Fibroblast of gingiva (primary cell): Measurements from ENCODE around the gene TPSAB1.
"Not testable (repeated sequence)": the region's sequence is repeated elsewhere in the genome, so short reads cannot be mapped to it uniquely, and the experiment has no call there.

ENCODE experiments used
- DNase-seq: peaks from one replicate; pipeline ENCODE4 v3.0.0-alpha.2; 2011; ENCODE audit warnings: low read depth

TPSAB1 gene

DNA sequence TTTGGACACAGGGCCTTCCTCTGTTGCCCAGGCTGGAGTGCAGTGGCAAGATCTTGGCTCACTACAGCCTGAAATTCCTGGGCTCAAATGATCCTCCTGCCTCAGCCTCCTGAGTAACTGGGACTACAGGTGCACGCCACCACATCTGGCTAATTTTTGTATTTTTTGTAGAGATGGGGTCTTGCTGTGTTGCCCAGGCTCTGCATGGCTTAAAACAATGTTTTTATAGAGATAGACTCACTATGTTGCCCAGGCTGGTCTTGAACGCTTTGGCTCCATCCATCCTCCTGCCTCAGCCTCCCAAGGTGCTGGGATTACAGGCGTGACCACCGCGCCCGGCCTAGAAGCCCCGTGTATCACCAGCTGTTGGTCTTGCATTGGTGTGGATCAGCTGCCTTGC, 28.9 kb downstream of the TPSAB1 start:
- DNase-seq, result not testable (repeated sequence)

DNA sequence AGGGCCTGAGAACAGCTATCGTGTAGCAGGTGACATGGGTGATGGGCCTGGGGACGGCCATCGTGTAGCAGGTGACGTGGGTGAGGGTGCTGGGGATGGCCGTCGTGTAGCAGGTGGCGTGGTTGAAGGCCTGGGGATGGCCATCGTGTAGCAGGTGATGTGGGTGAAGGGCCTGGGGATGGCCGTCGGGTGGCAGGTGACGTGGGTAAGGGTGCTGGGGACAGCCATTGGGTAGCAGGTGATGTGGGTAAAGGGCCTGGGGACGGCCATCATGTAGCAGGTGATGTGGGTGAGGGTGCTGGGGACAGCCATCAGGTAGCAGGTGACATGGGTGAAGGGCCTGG, 30.8 kb downstream of the TPSAB1 start:
- no peak for DNase-seq

DNA sequence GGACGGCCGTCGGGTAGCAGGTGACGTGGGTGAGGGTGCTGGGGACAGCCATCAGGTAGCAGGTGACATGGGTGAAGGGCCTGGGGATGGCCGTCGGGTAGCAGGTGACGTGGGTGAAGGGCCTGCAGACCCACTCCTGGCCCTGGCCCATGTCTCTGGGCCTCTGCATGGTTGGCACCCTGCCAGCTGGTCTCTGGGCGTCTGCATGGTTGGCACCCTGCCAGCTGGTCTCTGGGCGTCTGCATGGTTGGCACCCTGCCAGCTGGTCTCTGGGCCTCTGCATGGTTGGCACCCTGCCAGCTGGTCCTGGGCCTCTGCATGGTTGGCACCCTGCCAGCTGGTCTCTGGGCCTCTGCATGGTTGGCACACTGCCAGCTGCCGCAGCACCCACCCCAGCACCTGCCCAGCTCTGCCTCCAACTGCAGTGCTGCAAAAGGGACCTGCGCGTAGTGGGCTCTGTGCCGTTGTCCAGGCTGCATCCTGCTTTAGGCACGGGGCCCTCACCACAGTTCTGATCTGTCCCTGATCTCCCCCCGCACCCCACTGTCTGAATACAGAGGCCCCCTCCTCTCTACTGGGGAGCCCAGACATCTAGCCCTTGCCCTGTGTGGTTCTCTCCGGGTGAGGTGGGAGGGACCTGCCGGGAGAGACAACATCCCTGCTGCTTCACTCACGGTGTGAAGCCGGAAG, 31.4 kb downstream of the TPSAB1 start:
- not testable (repeated sequence) for DNase-seq

DNA sequence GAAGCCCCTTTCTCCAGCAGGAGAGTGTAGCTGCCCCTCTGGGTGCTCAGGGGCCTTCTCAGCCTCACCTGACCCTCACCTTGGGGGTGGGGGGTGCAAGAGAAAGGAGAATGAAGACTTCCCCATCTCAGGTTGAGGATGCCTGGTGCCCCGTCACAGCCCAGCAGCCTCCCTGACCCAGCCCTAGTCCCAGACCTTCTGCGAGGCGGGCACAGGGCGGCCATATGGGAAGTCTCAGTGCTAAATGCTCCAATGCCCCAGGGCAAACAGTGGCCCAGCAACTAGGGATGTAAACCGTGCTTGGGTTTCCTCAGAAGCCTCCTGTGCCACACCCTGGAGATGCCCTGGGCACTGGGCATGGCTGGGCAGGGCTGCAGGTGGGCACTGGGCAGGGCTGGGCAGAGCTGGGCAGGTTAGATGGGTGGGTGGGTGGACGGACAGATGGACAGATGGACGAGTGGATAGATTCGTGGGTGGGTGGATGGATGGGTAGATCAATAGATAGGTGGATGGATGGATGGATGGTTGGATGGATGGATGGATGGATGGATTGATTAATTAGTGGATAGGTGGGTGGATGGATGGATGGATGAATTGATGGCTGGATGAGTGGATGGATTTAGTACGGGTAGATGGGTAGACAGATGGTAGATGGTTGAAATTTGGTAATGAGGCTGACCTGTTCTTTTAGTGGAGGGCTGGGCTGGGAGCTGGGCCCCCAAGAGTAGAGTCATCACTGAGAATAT, 32.1 kb downstream of the TPSAB1 start:
- no peak for DNase-seq

DNA sequence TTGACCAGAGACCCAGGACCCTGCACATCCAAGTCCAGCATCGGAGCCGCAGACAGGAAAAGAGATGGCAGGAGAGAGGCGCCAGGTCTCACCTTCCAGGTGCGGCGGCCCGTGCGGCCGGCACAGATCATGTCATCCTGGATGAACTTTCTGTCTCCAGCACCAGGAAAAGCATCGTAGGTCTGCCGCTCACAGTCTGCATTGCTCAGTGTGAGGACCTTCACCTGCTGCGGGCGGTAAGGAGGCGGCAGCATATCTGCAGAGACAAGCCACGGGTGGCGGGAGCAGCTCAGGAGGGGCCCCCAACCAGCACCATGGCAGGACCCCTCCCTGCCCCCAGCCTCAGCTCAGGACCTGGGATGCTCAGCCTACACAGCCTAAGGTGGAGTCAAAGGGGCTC, 33.3 kb downstream of the TPSAB1 start:
- no peak for DNase-seq

DNA sequence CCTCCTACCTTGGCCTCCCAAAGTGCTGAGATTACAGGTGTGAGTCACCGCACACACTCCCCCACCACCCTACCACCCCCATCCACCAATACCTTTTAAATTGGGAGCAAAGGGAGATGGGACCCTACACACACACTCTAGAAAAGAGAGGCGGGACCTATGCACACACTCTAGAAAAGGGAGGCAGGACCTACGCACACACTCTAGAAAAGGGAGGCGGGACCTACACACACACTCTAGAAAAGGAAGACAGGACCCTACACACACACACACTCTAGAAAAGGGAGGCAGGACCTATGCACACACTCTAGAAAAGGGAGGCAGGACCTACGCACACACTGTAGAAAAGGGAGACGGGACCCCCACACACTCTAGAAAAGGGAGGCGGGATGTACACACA, 34.3 kb downstream of the TPSAB1 start:
- DNase-seq, result no peak

DNA sequence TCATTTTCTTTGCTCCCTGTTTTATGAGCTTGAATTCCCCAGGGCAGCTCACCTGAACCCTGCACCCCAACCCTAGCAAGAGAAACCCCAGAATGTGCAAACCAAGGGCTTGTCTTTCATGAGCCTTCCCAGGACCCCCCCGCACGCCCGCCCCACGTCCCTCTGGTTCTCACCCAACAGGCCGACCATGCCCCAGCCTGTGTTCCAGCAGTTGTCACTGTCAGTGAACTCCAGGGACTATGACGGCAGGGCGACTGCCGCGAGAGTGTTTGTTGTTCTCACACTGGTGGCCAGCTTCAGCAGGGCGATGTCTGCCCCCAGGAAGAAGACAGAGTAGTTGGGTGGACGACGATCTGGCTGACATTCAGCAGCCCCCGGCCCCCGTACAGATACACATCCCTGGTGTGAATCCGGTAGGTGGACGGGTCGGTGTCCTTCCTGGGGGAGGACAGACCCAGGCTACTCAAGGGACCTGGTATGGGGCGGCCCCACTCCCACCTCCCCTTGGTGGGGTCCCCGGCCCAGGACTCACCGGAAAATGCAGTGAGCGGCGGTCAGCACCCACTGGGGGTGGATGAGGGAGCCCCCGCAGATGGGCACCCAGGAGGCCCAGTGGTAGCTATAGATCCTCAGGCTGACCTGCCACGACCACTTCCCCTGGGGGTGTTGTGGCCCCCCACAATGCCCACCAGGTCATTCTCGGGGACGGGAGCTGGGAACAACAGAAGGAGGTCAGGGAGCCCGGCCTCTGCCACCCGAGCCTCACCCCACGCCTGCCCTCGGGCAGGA, 35.5 kb downstream of the TPSAB1 start:
- no peak for DNase-seq

DNA sequence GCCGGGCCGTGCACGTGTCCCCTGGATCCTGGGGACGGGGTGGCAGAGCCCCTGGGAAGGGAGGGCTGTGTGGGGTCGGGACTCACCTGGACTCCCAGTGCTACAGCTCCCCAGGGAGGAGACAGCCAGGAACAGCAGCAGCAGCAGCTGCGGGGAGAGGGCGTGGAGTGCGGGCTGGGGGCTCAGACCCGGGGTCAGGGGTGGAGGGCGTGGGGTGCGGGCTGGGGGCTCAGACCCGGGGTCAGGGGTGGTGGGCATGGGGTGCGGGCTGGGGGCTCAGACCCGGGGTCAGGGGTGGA, 36.0 kb downstream of the TPSAB1 start:
- no peak for DNase-seq

DNA sequence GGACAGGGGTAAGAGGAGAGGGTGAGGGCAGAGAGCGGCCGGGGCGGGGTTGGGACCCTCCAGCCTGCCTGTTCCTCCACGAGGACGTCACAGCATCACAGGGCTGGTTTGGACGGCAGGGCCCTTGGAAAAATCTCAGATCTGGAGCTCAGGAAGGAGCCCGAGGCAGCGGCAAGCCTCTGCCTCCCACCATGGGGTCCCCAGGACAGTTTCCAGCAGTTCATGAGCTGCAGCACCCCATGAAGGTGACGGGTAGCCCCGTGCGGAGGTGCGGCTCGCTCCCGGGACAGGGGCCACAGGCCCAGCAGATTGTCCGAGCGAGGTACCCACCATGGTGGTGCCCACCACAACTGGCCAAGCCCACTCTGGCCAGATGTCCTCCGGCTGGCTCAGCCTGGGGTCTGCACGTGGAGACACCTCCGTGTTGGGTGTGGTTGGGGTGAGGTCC, 36.7 kb downstream of the TPSAB1 start:
- no peak for DNase-seq

DNA sequence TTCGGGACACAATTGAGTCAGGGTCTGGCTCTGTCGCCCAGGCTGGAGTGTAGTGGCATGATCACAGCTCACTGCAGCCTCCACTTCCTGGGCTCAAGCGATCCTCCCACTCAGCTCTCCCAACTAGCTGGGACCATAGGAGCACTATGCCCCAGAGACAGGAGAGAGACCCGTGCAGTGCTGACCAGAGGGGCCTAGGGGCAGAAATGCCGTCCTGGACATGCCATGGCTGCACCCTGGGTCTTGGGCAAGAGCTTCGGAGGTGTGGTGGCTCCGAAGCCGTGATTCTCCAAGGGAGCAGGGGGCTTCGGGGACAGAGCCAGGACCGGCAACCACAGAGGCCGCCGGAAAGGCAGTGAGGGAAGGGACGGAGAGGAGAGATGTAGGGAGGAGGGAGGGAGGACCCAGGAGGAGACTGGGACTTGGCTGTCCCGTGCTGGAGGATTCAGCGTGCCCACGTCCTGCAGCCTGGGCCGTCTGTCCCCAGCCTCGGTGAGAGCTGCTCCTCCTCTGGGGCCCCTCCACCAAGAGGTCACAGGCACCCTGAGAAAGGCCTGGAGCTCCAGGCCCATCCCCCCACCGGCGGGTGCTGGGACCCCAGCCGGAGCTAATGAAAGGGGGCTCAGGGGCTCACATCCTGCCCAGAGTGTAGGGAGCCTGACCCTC, 37.2 kb downstream of the TPSAB1 start:
- no peak for DNase-seq

DNA sequence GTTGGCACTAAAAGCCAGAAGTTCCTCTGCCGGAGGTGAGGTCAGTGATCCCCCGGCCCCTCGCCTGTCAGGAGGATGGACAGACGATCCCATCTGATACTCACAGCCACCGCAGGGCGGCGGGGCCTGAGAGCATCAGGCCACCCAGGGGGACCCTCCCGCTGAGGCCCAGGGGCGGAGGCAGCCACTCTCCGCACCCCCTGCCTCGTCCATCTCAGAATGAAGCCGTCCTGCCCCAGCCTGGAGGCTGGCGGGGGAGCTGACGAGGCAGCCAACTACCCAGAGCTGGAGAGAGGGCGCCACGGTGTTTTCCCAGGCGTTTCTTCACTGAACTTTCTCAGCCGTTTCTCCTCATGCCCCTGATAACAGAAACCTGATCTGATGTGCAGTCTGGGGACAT, 38.0 kb downstream of the TPSAB1 start:
- DNase-seq, result no peak

DNA sequence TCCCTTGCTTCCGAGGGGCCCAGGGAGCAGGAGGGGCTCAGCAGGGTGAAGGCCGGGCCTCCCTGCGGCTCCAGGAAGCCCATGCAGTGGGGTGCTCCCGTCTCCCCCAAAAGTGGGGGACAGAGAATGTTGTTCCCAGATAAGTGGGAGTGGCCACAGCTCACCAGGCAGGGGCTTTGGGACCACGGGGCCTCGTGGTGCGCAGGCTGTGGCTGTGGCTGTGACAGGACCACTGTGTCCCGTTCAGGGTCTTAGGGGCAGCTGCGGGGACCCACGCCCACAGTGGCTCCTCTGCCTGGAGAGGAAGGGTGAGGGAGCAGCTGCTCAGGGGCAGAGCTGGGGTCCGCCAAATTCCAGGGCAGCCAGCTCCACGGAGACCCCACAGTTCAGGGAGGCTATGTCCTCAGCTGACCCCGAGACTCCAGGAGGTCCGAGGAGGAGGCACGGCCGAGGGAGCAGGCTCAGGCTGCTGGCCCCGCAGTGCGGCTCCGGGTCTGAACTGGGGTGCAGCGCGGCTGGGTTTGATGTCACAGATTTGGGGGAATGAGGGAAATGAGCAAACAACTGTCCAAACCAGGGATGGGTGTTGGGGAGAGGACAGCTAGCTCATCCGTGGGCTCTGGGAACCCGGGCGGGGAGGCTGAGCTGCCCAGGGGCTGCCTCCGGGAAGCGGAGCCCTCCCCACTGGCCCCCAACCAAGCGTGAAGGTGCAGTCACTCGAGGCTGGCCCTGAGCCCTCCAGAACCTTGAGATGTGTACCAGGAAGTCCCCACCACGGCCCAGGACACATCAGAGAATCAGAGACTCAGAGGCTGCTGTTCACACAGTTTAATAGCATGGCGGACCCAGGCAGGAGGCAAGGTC, 38.8 kb downstream of the TPSAB1 start:
- DNase-seq, result no peak

DNA sequence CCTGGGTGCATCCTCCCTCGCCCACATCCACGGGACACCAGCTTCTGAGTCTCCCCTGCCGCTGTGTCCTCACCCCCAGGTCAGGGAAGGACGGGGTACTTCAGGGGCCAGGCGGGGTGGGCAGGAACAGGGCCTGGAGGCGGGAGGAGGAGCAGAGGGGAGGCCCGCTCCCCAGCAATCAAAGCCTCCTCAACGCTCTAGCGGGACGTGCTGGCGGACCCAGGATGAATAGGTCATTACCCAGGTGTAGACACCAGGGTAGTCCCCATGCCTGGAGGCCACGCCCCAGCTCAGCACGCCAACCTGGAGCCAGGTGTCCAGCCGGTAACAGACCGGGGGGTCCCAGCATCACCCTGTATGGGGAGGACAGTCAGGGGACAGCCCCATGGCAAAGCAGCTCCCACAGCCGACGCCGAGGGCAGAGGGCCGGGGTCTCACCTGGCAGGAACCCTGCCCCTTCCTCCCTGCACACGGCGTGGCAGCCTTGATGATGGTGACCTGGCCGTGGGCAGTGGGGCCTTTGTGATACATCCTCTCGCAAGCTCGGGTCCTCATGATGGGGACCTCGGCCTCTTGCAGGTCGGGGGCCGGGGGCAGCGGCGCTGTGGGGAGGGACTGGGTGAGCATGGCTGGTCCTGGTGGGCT, 39.6 kb downstream of the TPSAB1 start:
- DNase-seq, result no peak

DNA sequence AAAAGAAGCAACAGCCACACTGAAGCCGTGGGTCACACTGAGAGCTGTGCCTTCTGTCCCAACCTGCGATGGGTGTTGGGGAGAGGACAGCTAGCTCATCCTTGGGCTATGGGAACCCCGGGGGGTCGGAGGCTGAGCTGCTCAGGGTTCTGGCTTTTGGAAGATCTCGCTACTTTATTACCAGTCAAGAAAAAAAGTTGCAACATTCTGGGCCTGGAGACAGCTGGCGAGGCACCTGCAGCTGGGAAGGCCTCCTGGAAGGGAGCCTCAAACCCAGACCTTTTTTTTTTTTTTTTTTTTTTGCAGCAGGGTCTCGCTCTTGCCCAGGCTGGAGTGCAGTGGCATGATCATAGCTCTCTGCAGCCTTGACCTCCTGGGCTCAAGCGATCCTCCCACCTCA, 40.3 kb downstream of the TPSAB1 start:
- DNase-seq, result no peak

DNA sequence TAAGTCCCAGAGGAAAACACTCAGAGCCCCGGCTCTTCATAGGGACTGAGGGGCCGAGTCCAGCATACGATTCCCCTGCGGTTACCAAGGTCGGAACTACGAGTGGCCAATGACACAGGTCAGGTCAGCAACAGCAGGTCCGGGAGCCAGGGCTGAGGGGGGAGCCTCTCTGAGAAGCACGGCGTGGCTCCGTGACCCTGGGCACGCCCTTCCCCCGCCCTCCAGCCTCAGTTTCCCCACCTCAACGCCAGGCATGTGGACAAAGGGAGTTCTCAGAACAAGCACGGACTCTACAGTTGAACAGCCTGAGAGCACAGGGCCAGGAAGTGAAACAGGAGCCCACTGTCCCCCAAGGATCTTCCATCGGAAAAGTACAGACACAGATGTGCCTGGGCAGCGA, 41.0 kb downstream of the TPSAB1 start:
- no peak for DNase-seq

DNA sequence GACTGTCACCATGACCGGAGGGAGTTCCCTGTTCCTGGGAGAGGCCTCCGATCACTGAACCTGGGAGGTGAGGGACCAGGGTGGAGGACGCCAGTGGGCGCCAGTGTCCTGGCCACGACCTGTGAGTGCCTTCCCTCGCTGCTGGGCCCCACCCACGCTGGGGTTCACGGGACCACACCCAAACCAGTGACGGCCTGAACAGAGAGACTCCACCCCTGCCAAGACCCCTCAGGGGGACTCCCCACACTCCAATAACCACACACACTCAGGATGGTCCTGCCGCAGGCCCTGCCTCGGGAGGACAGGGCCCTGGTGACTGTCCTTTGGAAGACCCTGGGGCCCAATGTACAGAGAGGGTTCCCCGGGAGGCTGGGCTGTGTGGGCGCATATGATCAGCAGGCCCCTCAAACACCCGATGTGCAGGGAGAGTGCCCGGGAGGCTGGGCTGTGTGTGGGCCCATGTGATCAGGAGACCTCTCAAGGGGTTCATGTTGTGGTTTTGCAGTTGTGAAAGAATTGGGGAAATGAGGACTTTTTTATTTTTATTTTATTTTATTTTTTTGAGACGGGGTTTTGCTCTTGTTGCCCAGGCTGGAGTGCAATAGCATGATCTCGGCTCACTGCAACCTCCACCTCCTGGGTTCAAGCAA, 41.9 kb downstream of the TPSAB1 start:
- DNase-seq, result no peak

DNA sequence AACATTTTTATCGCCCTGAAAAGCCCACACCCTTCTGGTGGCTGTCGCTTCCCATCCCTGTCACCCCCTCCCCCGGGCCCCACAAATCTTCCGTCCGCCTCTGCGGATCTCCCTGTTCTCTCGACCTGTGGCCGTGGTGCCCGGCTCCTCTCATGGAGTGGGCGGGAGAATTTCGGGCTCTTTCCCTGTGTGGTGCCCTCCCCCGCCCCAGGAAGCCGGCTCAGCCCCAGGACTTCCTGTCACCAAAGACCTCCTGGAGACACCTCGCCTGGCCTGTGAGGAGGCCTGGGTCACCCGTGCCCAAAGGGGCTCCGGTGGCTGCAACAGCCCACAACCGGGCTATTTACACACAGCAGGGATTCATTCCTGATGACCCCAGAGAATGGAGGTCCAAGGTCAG, 42.8 kb downstream of the TPSAB1 start:
- no peak for DNase-seq

DNA sequence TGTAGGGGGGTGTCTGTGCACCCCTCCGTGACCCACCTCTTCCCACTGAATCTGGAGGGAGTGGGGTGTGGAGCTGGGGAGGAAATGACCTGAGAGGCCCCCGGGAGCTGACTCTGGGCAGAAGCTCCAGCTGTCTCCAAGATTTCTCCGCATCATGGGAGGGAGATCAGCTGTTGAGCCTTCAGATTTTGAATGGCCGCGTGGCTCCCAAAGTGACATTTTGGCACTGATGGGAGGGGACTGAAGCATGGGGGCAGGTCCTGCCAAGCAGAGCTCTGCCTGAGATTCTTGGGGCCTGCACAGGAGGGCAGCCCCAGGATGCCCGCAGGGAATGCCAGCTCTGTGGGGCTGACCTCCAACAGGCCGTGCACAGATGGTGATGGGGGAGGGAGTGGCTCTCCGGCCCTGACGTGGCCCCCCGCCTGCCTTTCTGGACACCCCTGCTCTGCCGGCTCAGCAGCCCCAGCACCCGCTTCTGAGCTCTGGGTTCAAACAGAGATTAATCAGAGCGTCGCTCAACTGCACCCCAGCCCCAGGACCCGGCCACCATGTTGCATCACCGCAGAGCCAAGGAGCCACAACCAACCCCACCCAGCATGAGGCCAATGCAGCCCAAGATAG, 43.6 kb downstream of the TPSAB1 start:
- DNase-seq, result no peak

DNA sequence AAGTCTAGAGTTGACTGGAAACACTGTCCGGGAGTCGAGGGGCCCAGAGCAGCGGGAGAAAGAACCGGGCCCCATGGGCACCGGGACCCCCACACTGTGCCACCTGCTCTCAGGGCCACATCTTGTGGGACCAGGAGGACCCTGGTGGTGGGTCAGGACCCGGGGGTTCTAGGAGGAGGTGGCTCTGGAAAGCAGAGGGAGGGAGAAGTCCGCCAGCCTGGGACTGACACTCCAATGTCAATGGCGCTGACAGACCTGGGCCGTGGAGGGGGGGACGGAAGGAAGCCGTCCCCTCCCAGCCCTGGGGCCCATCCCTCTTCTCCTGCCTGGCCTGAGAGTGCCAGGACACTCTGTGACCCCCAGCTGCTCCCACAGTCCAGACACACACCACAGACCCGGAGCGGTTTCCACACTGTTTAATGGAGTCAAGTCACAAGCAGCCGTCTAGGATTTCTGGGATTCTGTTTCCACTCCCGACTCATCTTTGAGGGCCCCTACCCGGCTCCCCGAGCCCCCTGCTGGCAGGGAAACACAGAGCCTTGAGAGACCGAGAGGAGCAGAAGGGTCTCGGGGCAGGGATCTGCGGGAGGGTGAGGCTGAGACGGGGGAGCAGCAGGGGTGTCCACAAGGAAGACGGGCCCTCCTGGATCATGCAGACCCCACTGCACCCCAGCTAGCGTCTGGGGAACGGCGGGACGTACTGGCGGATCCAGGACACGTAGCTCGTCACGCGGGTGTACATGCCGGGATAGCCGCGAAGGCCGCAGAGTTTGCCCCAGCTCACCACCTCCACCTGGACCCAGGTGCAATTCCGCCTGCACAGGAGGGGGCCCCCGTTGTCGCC, 45.4 kb downstream of the TPSAB1 start:
- no peak for DNase-seq
